GM18508 (cell line): ENCODE data around the gene HRH2.
"Not testable (repeated sequence)": the region's sequence is repeated elsewhere in the genome, so short reads cannot be mapped to it uniquely, and the experiment has no call there.

Experiments
- ATAC-seq: cut with Tn5 transposase; IDR thresholded peaks from one replicate; pipeline ENCODE4 v1.9.1; 2021; ENCODE audit warnings: moderate number of reproducible peaks; ENCODE audit not compliant: insufficient read depth, unreplicated experiment

The HRH2 gene

GRCh38 chr5:175642998-175643397 lies 14.9 kb upstream of the HRH2 start:
- no peak for ATAC-seq

GRCh38 chr5:175646251-175646650 lies 11.6 kb upstream of the HRH2 start:
- ATAC-seq: no peak

- no peak for ATAC-seq
Observed at GRCh38 chr5:175649967-175650366, 7.9 kb upstream of the HRH2 start.

GRCh38 chr5:175650430-175651205 lies 7.3 kb upstream of the HRH2 start:
- ATAC-seq: not testable (repeated sequence)

- ATAC-seq: no peak
Observed at GRCh38 chr5:175652741-175653663, 4.9 kb upstream of the HRH2 start.

- ATAC-seq: no peak
Observed at GRCh38 chr5:175653763-175654162, 4.1 kb upstream of the HRH2 start.

- no peak for ATAC-seq
Observed at GRCh38 chr5:175654339-175654738, 3.5 kb upstream of the HRH2 start.

GRCh38 chr5:175654807-175655206 lies 3.1 kb upstream of the HRH2 start:
- no peak for ATAC-seq

GRCh38 chr5:175655411-175655810 lies 2.5 kb upstream of the HRH2 start:
- no peak for ATAC-seq

- no peak for ATAC-seq
Observed at GRCh38 chr5:175656966-175657365, 905 bp upstream of the HRH2 start.

- no peak for ATAC-seq
Observed at GRCh38 chr5:175658299-175659145, 651 bp downstream of the HRH2 start.

- ATAC-seq: no peak
Observed at GRCh38 chr5:175659546-175660253, 1.8 kb downstream of the HRH2 start.

GRCh38 chr5:175663186-175664184 lies 5.6 kb downstream of the HRH2 start:
- no peak for ATAC-seq

GRCh38 chr5:175664723-175665122 lies 6.9 kb downstream of the HRH2 start:
- no peak for ATAC-seq

GRCh38 chr5:175666216-175666615 lies 8.3 kb downstream of the HRH2 start:
- ATAC-seq: no peak

GRCh38 chr5:175668006-175668405 lies 10.1 kb downstream of the HRH2 start:
- no peak for ATAC-seq

GRCh38 chr5:175670372-175670771 lies 12.5 kb downstream of the HRH2 start:
- ATAC-seq: no peak

- no peak for ATAC-seq
Observed at GRCh38 chr5:175671013-175671412, 13.1 kb downstream of the HRH2 start.
